ENCODE measurements around the gene BMP8B.
"Not testable (repeated sequence)": the region's sequence is repeated elsewhere in the genome, so short reads cannot be mapped to it uniquely, and the experiment has no call there.

Gene BMP8B

DNA sequence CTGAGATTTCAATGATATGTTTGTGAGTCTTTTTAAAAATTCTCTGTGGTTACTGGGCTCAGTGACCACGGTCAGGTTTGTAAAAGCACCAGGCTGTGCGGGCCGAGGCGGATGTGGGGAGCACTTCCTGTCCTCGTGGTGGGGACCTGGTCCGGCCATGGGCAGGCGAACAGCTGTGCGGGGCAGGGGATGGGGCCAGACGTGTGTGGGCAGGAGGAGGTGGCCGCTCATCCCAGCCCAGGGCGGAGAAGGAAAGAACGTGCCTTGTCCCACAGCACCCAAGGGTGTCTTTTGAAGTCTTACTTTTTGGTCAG is 12.3 kb downstream of the BMP8B start:
- no peak for TF ChIP-seq CTCF (IDR thresholded peaks at IDR 0.05; ENCODE audit: control insufficient read depth, extremely low read depth, insufficient read depth)
- no peak overlapping the region for H3K4me3 ChIP-seq (ENCODE audit: low read depth, low read length)
- DNase-seq (ENCODE audit: low read depth) = no peak

GRCh38 chr1:39775676-39776399 is 12.8 kb downstream of the BMP8B start:
- DNase-seq (ENCODE audit: low read depth); H3K4me3 ChIP-seq (ENCODE audit: low read depth, low read length): not testable (repeated sequence)

DNA sequence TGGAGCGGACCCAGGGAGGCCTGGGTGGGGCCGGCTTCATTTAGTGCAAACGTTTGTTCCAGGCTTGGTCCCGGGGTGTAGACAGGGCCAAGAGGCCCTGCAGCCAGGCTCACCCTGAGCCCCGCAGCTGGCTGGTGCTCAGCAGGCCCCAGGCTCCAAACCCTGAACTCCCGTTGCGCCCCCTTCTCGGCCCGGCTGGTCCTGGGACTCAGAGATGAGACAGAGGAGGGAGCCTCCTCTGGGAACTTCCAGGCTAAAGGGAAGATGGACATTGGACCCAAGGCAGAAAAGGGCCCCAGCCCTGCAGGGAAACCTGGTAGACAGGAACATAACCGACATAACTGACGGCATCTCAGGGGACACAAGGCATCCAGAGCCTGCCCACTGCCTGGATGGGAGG is 13.5 kb downstream of the BMP8B start:
- H3K4me3 ChIP-seq (ENCODE audit: low read depth, low read length); DNase-seq (ENCODE audit: low read depth): not testable (repeated sequence)

DNA sequence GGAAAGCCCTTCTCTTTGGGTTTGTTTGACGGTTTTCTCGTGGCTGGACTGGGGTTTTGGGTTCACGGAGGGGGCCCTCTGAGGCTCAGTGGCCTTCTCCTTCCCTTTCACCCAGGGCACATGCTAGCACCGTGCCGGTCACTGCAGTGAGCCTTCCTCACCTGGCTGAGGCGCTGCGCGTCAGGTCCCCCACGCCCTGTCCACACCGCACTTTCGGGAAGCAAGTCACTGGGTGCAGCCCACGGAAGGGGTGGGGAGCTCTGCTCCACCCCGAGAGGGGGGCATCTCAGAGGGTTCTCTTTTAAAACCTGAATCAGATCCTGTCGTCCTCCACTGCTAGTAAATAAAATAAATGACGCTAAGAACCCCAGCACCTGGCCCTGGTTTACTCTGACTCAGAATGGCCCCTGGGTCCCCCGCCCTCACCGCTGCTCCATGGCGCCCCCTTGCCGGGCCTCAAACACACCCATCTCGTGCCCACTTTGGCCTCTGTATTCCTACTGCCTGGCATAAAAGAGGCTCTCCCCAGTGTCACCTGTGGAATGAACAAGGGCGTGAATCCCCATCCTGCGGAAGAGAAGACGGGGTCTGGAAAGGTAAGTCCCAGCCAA is 15.2 kb downstream of the BMP8B start:
- H3K4me3 ChIP-seq (ENCODE audit: low read depth, low read length); DNase-seq (ENCODE audit: low read depth): not testable (repeated sequence)

DNA sequence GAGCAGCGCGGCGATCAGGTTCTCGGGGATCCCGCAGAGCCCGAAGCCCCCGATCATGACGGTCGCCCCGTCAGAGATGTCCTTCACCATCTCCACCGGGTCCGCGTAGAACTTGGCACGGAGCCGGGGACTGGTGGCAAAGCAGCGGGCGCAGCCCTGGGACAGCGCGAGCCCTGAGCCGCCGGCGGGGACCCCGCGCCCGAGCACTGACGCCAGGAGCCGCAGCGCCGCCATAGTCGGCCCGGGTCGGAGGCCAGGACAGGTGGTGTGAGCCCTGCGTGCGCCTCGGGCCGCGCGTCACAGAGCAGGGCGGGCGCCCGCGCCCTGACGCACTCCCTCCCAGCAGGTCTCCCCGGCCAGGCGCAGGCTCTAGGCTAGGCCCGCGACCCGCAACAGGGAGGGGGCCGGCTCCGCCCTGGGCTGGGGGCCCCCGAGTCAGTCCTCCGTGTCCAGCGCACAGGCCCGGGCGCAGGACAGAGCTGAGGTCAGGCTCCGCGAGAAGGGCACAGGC is 17.6 kb downstream of the BMP8B start, which contains the start of gene OXCT2:
Gene OXCT2, minus strand, starts transcription at position 327 of the 511 bp plus-strand sequence. Its CDS starts 93 bp downstream, at position 234.
- DNase-seq (ENCODE audit: low read depth); H3K4me3 ChIP-seq (ENCODE audit: low read depth, low read length): not testable (repeated sequence)

DNA sequence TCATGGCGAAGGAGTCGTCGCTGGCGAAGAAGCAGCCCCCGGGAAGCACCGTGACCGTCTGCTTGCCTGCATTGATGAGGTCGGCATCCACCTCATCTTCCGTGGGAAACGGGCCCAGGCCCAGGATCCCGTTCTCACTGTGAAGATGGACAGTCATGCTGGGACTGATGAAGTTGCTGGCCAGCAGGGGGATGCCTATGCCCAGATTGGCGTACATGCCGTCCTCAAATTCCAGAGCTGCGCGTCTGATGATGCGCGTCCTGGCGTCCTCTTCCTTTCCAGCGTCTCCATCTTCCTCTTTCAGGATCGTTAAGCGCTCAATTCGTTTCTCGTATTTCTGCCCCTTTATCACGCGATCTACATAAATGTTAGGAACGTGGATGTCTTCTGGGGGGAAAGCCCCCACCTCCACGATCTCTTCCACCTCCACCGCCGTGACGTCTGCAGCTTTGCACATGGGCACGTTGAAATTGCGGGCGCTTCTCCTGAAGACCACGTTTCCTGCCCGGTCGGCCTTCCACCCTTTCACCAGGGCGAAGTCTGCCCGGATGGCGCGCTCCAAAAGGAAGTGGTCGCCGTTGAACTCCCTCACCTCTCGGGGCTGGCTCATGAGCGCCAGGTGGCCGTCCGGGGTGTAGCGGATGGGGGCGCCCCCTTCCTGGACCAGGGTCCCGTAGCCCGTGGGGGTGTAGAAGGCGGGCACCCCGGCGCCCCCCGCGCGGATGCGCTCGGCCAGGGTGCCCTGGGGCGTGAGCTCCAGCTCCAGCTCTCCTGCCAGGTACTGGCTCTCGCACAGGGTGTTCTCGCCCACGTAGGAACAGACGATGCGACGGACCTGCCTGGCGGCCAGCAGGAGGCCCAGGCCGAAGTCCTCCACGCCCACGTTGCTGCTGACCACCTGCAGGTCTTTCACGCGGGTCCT is 18.3 kb downstream of the BMP8B start:
- not testable (repeated sequence) for DNase-seq (ENCODE audit: low read depth); H3K4me3 ChIP-seq (ENCODE audit: low read depth, low read length)

DNA sequence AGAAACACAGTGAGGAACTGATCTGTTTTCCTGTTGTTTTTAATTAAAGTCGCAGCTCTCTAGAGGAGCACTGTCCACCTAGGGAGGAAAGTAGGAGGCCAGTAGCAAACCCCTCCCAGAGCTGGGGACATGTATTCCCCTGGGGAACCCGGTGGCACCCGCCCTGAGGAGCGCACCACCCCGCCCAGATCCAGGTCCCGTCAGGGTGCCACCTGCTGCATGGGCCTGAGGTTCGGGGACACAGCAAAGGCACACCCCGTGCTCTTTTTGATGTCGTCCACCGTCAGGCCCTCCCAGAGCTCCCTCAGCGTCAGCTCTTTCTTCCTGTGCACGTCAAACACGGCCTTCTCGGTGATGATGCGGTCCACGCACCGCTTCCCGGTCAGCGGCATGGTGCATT is 19.2 kb downstream of the BMP8B start:
- not testable (repeated sequence) for DNase-seq (ENCODE audit: low read depth); H3K4me3 ChIP-seq (ENCODE audit: low read depth, low read length)

DNA sequence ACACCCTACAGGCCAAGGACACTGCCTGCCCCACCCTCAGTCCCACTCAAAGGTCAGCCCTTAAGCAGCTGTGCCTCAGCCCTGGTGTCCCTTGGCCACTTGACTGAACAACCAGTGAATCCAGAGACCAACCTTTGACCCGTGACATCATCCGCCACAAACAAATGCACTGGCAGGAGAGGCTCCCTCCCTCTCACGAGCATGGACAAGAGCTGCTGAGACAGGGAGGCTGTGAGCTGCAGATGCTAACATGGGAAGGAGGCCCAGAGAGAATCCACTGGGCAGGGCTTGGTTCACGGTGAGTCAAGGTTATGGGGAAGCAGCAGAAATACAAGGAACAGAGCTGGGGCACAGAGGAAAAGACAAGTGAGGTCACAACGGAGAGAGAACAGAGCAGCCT is 22.2 kb downstream of the BMP8B start:
- not testable (repeated sequence) for DNase-seq (ENCODE audit: low read depth); H3K4me3 ChIP-seq (ENCODE audit: low read depth, low read length)

DNA sequence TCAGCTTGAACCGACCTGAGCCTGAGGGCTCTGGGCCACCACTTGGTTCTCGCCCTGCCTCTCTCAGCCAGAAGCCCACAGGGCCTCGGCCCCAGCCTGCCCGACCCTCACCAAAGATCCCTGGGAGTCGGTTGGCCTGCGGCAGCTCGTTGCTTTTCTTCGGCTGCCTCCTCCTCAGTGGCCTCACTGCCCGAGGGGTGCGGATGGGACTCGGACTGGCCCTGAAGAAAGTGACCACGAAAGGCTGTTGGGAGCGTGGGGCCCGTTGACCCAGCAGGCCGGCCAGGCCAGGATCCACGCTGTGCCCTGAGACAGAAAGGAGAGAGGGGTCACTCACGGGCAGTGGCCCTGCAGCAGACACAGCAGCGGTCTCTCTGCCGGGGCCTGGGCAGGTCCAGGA is 24.2 kb downstream of the BMP8B start:
- H3K4me3 ChIP-seq (ENCODE audit: low read depth, low read length); DNase-seq (ENCODE audit: low read depth): not testable (repeated sequence)

DNA sequence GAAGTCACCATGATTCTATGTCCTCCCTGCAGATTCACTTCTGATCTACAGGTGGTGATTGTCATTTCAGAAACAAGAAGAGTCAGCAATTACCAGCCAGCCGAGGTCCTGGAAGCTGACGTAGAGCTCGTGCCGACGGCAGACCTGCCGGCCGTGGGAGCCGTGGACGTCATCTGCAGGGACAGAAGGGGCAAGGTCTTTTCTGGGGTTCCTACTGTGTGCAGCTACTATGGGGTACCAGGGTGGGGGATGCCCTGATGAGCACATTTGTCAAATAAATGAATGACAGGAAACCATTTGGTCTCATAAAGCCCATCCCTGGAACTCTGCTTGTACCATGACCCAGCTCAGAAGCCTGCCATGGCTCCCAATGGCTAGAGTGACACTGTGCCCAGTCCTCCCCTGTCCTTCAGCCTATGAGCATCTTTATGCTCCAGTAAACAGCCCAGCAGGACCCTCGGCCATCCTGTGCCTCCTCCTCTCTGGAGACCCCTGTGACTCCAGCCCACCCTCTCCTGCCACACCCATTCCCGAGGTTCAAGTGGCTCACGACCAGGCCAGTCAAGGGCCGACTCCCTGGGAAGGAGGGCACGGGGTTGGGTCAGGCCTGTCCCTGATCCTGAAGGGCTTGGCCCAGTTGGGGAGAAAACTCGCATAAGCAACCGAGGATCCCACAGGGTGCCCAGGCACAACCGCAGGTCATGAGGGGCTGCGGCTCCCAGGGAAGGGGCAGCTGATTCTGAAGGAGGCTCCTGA is 24.9 kb downstream of the BMP8B start:
- not testable (repeated sequence) for H3K4me3 ChIP-seq (ENCODE audit: low read depth, low read length); DNase-seq (ENCODE audit: low read depth)

DNA sequence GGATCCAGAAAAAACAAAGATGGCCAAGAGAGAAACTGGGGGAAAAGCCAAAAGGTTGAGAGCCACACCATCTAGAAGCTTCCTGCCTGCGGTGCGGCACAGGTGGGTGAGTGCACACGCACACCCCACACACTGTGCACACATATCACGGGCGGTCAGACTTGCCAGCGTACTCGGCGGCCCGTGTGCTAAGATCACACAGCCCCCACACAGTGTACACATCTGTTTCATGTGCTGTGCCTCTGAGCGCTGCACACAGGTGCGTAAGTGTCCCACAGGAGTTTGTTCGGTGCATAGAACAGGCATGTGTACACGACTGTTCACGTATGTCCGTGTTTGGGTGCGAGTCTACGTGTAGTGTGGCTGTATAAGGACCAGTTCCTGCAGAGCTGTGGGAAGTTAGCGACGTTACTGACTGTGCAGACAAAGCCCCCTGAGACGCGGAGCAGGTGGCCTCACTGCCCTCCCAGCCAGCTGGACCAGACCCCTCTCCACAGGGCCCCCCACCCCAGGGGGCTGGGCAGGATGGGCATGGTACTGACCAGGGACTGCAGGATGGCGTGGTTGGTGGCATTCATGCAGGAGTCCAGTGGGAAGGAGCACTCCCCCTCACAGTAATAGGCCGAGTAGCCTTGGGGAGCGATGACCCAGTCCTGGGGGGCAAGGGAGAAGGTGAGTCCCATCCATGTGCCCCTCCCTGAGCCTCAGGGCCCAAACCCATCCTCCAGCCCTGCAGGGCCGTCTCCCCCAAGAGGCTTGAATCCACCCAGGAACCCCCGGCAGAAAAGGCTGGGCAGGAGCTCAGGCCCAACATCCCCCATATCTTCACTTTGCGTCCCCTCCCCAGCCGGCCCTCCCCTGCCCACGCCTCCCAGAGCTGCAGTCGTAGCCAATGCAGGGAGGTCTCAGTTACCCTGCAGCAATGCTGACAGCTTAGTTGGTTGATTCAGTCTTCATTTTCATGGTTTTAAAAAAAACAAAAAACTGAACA is 25.8 kb downstream of the BMP8B start:
- DNase-seq (ENCODE audit: low read depth) = no peak
- no peak overlapping the region for H3K4me3 ChIP-seq (ENCODE audit: low read depth, low read length)
- no peak for TF ChIP-seq CTCF (IDR thresholded peaks at IDR 0.05; ENCODE audit: control insufficient read depth, extremely low read depth, insufficient read depth)
